Muscle layer of duodenum (tissue), 2 donors: ENCODE data around the gene ARFGEF3.
"Not testable (repeated sequence)": the region's sequence is repeated elsewhere in the genome, so short reads cannot be mapped to it uniquely, and the experiment has no call there.

Source experiments
- H3K27ac ChIP-seq: one replicate; pipeline ENCODE4 v1.7.0; 2013; ENCODE audit warnings: mild to moderate bottlenecking, low read length
- H3K27me3 ChIP-seq: one replicate; pipeline ENCODE4 v1.7.0; 2013; ENCODE audit warnings: low read depth, mild to moderate bottlenecking, control low read depth, low read length
- H3K36me3 ChIP-seq, 2 donors: one replicate each; pipeline ENCODE4 v1.7.0; 2013; ENCODE audit warnings: low read length in 2 of 2, control low read depth in 1 of 2, mild to moderate bottlenecking in 1 of 2; ENCODE audit not compliant: insufficient read depth in 2 of 2, control insufficient read depth in 1 of 2
- H3K4me1 ChIP-seq, 2 donors: one replicate each; pipeline ENCODE4 v1.7.0; 2013; ENCODE audit warnings: low read length in 2 of 2, mild to moderate bottlenecking in 2 of 2, control low read depth in 1 of 2, moderate library complexity in 1 of 2; ENCODE audit not compliant: insufficient read depth in 2 of 2, control insufficient read depth in 1 of 2
- H3K4me3 ChIP-seq, 2 donors: one replicate each; pipeline ENCODE4 v1.7.0; 2013; ENCODE audit warnings: low read length in 2 of 2, low read depth in 1 of 2, mild to moderate bottlenecking in 1 of 2
- H3K9me3 ChIP-seq, 2 donors: one replicate each; pipeline ENCODE4 v1.7.0; 2013; ENCODE audit warnings: low read length in 2 of 2, control low read depth in 1 of 2, mild to moderate bottlenecking in 1 of 2; ENCODE audit not compliant: control insufficient read depth in 1 of 2
- donor health status: healthy.

ARFGEF3 gene

DNA sequence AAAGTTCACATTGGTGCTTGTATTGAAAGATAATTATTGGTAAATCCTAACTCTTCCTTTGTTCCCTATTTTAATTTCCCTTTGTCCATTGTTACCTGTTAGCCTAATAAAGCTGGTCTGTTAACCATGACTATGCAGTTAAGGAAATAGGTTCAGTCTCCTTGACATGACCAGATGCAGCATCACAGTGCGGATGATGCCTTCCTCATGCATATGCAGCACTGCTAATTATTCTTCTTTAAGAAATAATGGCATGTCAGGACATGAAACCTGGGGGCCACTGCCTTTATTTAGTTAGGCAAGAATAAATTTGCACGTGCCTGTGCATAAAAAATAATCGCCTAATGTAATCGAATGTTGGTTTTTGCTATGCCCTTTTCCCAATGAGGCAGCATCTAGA, 40.1 kb downstream of the ARFGEF3 start:
- Histone ChIP-seq H3K9me3 (no peaks in the 10 kb centered on the region), H3K4me3 (no peak overlapping the region), H3K36me3 (no peaks in the 10 kb centered on the region), H3K4me1 (no peaks in the 10 kb centered on the region), H3K27ac (no peak overlapping the region), H3K27me3 (no peaks in the 10 kb centered on the region)

DNA sequence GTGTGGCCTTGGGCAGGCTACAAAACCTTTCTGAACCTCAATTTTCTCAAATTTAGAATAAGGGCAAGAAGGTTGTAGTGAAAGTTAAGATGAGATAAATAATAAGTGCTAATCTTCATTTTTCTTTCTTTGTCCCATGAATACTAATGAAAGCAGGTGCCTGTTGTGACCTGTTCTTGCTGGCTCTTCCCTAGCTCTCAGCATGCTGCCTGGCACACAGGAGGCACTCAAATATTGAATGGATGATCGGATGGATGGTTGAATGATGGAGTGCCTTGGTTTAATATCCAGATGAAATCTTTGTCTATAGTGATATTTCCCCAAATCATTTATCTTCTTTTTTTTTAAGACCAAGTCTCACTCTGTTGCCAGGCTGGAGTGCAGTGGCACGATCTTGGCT, 41.6 kb downstream of the ARFGEF3 start:
- Histone ChIP-seq H3K4me1 (no peaks in the 10 kb centered on the region), H3K36me3 (no peaks in the 10 kb centered on the region), H3K27ac (no peak overlapping the region), H3K9me3 (no peaks in the 10 kb centered on the region), H3K27me3 (no peaks in the 10 kb centered on the region), H3K4me3 (no peak overlapping the region)

DNA sequence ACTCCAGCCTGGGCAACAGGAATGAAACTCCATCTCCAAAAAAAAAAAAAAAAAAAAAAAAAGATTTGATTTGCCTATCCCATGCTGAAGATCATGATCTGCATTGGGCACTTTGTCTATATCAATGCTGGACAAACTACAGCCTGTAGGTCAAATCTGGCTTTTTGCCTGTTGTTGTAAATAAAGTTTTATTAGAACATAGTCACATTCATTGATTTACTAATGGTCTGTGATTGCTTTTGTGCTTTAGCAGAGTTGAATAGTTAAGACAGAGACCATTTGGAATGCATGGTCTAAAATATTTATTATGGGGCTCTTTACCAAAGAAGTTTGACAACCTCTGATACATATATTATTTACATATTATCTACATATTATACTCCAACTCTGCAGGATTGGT, 42.6 kb downstream of the ARFGEF3 start:
- no peak overlapping the region for H3K27ac ChIP-seq
- H3K4me3 ChIP-seq, result no peak overlapping the region
- H3K4me1 ChIP-seq, result no peaks in the 10 kb centered on the region
- no peaks in the 10 kb centered on the region for H3K27me3 ChIP-seq
- no peaks in the 10 kb centered on the region for H3K36me3 ChIP-seq
- H3K9me3 ChIP-seq, result no peaks in the 10 kb centered on the region

DNA sequence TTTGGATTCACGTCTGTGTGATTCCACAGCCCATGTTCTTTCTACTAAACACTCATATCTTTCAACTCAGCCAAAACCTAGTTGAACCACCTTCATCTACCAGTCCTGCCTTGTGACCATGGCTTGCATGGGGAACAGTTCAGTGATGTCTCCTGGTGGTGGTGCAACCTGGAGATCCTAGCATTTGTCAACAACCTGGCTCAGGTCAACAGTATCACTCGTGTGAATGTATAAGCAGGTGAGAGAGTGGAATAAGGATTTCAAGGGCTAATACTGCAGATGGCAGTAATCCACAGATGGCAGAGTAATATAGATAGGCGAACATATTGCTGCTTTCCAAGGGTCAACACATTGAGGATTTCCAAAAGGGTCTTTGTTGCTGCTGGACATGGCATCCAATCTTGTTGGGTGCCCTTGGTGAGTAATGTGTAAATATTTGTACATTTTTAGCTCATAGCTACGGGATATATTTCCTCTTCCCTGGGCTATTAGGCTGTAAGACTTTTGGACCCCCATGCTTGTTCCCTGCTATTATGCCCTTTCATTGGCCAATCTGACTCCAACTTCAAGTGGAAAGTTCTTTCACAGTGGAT, 43.1 kb downstream of the ARFGEF3 start:
- Histone ChIP-seq H3K4me3 (no peak overlapping the region), H3K9me3 (no peaks in the 10 kb centered on the region), H3K36me3 (no peaks in the 10 kb centered on the region), H3K4me1 (no peaks in the 10 kb centered on the region), H3K27ac (no peak overlapping the region), H3K27me3 (no peaks in the 10 kb centered on the region)

DNA sequence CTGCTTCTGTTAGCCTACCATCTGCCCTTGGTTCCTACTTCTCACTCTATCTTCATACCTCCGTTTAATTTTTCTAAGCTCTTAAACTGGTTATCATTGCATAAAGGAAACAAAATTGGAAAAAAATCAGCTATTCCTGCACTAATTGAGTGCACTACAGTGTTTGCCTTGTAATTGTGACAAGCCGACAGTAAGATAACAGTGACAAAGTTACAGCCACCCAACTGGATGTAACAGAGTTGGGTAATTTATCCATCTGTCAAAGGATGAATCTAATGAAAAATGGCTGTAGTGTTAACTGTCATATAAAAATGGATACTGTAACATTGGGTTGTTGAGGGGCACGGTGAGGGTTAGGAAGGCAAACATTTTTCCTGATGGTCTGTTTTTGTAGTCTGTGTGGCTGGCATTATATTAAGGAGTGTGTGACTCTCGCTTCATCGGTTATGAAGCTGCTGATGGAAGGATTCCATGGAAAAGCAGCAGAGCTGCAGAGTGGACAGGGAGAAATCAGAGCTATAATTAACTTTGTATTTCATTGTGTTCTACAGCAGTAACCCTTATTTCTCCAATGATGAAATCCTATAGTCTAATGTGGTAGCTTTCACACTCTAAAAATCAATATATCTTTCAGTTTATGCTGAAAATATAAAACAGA, 43.8 kb downstream of the ARFGEF3 start:
- Histone ChIP-seq H3K27ac (no peak overlapping the region), H3K36me3 (no peaks in the 10 kb centered on the region)

DNA sequence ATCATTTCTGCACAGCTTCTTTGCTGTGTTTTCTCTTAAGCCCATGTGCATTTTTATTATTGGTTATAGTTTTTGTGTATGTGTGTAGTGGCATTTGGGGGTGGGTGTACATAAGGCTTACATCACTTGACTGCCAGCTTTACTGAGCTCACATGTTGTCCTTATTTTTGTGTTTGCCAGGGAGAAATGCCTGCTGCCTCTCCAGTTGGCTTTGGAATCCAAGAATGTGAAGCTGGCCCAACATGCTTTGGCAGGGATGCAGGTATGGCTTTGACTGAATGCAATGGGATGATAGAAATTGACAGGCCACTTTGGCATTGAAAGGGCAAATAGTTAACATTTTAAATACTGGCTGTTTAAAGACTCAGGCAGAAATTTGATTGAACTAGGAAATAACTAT, 45.1 kb downstream of the ARFGEF3 start:
- Histone ChIP-seq H3K4me3 (no peak overlapping the region), H3K36me3 (no peaks in the 10 kb centered on the region), H3K27me3 (no peaks in the 10 kb centered on the region), H3K27ac (no peak overlapping the region), H3K9me3 (no peaks in the 10 kb centered on the region), H3K4me1 (no peaks in the 10 kb centered on the region)

More for the DNA sequence above, 43.8 kb downstream of the ARFGEF3 start:
- no peaks in the 10 kb centered on the region for H3K9me3 ChIP-seq
- H3K4me1 ChIP-seq, result no peaks in the 10 kb centered on the region
- H3K27me3 ChIP-seq, result no peaks in the 10 kb centered on the region
- no peak overlapping the region for H3K4me3 ChIP-seq

DNA sequence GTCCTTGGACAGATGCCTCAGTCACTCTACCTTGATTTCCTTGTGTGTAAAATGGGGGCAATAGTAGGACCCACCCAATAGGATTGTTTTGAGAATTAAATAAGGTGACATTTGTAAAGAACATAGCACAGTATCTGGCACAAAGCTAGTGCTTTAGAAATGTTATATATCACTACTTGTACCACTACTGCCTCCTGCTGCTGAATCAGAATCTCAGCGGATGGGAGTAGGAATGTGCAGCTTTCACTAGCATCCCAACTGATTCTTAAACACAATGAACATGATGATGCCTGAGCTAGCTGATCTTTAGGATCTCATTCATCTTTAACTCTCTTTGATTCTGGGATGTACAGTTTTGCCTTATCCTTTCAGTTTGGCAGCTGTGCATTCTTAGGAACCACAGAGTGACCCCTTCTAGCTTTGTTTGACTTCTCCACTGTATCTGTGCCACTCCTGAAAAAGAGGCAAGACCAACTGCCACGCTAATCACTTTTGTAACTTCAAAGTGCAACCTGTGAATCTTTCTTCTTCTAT, 49.4 kb downstream of the ARFGEF3 start:
- Histone ChIP-seq H3K36me3 (no peaks in the 10 kb centered on the region), H3K4me3 (no peak overlapping the region), H3K9me3 (no peaks in the 10 kb centered on the region), H3K4me1 (no peaks in the 10 kb centered on the region), H3K27ac (no peak overlapping the region), H3K27me3 (no peaks in the 10 kb centered on the region)

DNA sequence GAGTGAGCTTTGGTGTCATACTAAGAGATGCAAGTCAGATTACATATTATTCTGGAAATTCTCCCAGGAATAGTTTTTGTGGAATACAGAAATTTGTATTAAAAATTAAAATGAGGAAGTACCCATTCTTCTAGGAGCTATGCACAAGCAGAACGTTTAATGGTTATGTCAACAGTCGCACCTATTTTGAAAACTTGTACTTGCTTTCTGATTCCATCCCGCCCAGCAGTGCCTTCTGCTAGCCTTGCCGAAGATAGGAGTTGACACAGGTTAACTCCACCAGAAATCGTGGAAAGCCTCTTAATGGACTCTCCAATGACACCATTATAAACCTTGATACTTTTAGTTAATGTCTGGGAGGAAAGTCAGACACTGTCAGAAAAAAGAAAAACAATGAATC, 49.9 kb downstream of the ARFGEF3 start:
- Histone ChIP-seq H3K27me3 (no peaks in the 10 kb centered on the region), H3K9me3 (no peaks in the 10 kb centered on the region), H3K4me1 (no peaks in the 10 kb centered on the region), H3K36me3 (no peaks in the 10 kb centered on the region), H3K4me3 (no peak overlapping the region), H3K27ac (no peak overlapping the region)

DNA sequence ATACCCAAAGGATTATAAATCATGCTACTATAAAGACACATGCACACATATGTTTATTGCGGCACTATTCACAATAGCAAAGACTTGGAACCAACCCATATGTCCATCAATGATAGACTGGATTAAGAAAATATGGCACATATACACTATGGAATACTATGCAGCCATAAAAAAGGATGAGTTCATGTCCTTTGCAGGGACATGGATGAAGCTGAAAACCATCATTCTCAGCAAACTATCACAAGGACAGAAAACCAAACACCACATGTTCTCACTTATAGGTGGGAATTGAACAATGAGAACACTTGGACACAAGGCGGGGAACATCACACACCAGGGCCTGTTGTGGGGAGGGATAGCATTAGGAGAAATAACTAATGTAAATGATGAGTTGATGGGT, 50.8 kb downstream of the ARFGEF3 start:
- not testable (repeated sequence) for H3K36me3 ChIP-seq, H3K4me3 ChIP-seq, H3K4me1 ChIP-seq, H3K9me3 ChIP-seq, H3K27ac ChIP-seq, H3K27me3 ChIP-seq

DNA sequence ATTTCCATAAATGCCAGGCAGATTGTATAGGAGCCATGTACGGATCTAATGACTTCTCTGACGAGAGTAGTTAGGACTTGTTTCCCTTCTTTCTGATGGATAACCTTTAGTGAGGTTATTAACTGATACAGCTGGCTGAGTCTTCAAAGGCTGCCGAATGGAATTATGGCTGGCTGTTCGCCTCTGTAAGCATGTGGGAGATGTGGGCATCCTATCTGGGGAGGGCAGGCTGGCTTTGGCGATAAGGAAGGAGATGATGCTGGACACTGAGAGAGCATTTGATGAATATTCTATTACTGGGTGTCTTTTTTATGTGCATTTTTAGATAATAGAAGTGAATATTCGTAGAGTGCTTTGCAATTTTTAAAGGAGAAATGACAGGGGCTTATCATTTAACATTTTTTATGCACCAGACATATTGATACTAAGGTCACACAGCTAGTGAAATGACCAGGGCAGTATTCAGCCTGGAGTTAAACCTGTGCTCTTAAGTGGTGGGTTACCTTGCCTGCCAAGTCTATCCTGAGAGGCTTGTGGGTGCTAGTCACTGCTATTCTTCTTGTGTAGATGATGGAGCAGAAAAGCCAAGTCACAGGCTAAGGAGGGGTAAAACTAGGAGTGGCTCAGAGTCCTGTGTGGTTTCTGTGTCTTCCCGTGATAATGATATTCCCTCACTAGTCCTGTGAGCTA, 53.5 kb downstream of the ARFGEF3 start:
- H3K36me3 ChIP-seq, result no peaks in the 10 kb centered on the region
- H3K4me1 ChIP-seq, result no peaks in the 10 kb centered on the region
- H3K27ac ChIP-seq, result no peak overlapping the region
- H3K27me3 ChIP-seq, result no peaks in the 10 kb centered on the region
- H3K4me3 ChIP-seq, result no peak overlapping the region
- H3K9me3 ChIP-seq, result no peaks in the 10 kb centered on the region

DNA sequence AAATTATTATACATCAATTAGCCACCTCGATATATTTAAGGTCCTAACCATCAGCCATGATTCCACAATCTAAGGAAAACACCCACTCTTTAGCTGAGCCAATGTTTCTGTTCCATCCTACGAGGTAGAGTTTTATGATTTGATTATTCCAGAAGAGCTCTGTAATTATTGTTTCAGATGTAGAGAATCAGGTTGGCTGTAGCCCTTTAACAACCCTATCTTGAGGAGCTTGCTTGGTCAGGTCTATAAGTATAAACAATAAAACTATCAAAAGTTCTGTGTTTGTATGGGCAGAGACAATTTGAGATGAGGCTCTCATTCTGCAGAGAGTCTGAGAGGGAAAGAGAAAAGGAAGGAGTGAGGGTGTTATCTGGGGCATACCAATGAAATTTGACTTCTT, 56.7 kb downstream of the ARFGEF3 start, which contains the start of gene PBOV1:
TSS of gene PBOV1 (minus strand) at position 43 of the 400 bp plus-strand sequence. CDS start 96 bp downstream, outside the sequence.
- Histone ChIP-seq H3K9me3 (no peaks in the 10 kb centered on the region), H3K27me3 (no peaks in the 10 kb centered on the region), H3K27ac (no peak within 1 kb of the TSS), H3K4me1 (no peaks in the 10 kb centered on the region), H3K4me3 (no peak within 1 kb of the TSS), H3K36me3 (no peaks in the 10 kb centered on the region)
